HG02623 (cell line): ENCODE data around the gene ETS1.

Experiments
- ATAC-seq: cut with Tn5 transposase; IDR thresholded peaks from one replicate; pipeline ENCODE4 v1.9.1; 2021; ENCODE audit warnings: moderate library complexity; ENCODE audit not compliant: unreplicated experiment

ETS1 gene, protein sequence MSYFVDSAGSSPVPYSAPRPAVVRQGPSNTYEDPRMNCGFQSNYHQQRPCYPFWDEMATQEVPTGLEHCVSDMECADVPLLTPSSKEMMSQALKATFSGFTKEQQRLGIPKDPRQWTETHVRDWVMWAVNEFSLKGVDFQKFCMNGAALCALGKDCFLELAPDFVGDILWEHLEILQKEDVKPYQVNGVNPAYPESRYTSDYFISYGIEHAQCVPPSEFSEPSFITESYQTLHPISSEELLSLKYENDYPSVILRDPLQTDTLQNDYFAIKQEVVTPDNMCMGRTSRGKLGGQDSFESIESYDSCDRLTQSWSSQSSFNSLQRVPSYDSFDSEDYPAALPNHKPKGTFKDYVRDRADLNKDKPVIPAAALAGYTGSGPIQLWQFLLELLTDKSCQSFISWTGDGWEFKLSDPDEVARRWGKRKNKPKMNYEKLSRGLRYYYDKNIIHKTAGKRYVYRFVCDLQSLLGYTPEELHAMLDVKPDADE

DNA sequence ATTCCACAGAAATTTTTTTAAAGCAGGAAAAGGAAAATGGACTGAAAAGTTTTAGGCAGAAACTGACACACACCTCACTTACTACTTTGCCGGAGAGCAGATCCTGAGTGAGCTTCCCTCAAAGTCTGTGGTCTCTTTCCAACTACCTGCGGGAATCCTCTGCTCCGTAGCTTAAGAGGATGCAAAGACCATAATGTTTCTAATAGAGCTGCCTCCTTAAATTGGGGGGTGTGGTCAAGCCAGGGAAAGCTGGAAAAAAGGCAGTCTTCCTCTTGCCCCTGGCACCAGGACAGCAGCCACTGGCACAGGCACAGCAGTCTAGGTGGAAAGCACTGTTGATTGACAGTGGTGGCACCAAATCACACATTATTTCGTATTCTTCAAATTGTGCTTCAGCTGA lies at the start of gene ETS1:
Gene ETS1, minus strand, starts transcription at position 144 of the 400 bp plus-strand sequence. CDS start 14,428 bp downstream, outside the sequence.
- no peak for ATAC-seq

DNA sequence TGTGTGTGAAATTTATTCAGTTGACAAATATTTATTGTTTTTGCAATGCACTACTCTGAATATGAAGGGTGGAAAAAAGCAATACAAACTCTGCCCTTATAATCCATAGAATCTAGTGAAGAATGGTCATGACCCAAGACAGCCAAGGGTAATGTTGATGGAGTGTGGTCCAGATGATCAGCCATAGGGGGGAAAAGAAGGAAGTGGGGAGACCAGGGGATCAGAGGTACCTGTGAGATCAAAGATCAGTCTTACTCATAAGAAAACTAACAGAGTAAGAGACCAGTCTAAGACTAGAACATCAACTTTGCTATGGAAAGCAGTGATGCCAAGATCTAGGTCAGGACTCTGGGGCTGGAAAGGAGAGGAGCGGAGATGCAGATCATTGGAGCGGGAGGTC lies 47.0 kb upstream of the ETS1 start:
- ATAC-seq, result no peak

DNA sequence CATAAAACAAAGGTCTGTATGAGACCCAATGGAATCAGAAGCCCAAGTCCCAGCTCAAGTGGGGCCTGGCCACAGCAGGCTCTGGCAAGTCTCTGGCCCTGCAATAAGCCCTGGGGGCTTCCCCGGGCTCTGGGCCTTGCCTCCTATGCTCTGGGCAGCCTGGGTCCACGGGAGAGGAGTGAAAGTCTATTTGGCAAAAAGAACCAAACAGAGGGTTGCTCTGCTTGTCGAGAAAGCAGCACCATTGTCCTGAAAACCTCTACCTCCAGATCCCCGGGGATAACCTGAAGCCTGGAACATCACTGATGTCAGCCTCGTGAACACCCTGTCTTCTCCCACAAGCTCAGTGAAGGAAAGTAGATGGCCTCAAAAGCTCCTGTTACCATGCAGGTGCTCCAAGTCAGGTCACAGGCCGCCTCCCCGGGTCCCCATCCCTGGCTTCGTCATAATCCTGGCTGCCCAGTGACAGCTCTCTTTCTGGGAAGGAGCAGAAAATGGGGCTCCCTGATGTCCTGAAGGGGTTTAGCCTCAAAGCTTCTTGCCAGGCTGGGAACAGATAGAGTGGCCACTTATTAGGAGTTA lies 46.1 kb upstream of the ETS1 start:
- no peak for ATAC-seq

DNA sequence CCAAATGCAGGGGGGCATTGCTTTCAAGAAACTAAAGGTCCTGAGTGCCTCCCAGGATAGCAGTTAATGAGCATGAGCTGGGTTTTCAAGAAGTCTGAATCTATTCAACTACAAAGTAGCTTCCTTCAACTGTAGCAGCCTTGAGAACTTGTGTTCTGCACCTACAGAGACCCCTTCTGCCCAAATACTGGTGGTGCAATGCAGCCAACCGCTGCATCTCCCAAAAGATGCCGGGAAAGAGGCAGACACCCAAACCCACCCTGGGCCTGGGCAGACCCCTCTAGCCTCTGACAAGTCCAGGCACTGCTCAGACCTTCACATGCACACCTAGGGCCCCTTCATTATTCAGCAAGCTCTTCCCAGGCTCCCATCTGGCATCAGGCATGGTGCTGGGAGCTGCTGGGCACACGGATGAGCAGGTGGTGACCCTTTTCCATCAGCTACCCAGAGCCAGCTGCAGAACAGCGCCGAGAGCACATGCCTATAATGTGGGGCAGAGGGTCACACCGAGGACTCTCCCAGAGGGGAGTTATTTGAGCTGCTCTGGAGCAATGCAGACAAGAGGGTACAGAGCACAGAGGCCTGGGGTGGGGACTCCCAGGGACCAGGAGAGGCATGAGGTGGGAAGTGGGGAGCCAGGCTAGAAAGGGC lies 44.9 kb upstream of the ETS1 start:
- no peak for ATAC-seq

DNA sequence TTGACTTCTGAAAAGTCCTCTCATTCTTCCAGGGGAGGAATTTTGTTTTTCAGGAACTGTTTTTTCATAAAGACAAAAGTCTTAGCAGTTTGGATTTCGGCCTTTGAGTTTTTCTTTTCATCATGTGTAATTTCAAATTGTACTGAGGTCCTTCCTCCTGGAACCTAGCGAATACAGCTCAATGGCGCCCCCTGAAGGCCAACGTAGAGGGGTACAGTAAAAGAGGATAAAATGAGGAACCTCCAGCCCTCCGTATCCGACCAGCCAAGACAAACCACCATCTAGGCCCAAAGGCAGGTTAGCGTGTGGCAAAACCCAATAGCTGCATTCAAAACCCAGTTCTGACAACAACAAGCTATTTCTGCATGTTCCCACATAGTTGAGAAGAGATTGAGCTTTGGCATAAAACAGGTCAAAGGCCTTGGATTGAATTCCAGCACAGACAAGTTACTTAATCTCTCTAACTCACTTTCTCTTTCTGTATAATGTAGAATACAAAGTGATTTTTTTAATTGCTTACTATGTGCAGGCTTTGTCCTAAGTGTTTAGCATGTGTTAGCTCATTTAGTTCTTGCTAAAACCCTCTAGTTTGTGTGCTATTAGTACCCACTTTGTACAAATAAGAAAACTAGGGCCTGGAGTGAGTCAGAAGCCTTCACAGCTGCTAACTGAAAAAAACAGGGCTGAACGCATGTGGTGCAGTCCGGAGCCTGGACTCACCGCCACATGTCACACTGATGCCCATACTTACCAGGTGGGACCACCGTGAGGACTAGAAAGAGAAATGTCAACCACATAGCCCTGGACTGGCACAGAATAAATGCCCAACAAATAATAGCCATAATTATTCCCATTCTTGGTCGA lies 43.2 kb upstream of the ETS1 start:
- peak; percentile 59 for ATAC-seq

DNA sequence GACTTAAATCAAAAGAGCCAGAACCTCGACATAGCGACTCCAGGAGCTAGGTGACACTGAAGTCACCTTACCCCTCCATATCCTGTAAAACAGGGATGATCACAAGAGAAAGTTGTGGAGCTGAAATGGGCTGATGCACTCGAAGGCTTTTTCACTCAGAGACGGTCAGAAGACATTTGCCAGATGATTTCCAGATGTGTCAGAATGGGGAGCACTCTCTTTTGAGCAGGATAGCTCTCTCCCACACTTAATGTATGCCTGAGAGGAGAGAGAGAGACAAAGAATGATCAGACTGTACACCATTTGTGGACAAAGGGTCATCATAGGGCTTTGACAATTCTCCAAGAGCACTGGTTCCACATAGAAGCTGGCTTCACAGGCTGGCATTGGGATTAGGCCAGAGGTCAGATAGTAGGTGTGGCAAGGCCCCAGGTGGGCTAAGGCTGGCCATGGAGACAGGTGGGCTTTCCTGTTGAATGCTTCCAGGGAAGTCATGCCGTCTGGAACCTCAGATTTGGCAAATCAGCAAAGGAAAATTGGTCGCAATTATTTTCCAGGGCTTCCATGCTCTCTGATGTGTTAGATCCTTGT lies 42.3 kb upstream of the ETS1 start:
- ATAC-seq, result no peak

DNA sequence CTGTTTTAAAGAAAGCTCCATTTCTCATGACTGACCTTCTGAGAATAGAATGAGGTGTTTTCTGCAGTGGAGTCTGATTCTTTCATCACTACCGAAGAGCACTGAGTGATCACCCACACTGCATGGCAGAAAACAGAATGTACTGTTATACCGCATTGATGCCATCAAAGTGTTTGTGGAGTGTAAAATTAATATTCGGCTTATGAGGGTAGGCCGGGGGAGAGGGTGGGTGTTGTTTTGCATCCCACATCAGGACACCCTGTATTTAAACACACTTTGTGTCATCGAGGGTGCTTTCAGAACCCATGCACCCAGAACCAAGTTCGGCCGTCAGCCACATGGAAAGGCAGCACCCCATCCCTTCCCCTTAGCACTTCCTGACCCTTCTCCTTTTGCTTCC lies 41.3 kb upstream of the ETS1 start:
- no peak for ATAC-seq

DNA sequence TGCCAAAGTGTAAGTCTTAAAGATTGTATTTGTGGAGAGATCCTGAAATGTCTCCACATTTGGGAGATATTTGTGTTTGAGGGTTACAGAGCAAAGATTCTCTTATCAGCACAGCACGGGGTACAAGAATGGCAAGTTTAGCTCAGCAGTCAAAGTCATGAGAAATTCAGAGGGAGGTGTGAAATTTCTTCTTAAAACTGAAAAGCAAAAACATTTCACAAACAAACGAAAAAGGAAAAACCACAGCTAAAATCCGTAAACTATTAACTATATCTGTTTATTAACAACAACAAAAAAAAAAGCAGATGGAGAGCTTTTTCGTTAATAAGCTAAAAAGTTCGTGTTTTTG lies 40.9 kb upstream of the ETS1 start:
- no peak for ATAC-seq

DNA sequence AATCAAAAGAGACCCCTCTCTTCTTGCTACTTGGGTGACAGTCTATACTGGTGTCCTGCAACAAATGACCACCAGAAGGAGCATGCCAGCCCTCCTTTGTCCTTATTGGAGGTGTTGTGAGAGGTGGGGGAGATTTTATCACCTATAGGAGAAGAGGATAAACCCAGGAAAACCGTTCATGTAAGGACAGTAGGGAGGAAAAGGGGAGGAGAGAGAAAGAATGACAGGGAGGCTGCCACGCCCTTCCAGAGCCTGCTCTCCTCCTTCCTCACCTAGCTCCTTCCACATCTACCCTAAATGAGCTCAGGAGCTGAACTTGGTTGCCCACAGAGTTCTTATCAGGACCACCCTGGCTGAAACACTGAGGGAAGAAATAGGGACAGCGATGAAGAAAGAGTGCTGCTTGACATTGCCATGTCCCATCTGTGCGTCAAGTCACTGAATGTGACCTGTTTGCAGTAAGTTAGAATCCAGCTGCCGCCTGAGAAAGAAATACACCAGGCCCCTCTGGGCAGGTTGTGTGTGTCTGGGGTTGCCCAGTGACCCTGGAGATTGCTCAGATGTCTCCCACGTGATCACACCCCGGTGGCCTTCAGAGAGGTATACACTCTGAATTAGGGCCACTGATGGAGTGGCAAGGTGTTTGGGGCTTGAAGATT lies 40.4 kb upstream of the ETS1 start:
- no peak for ATAC-seq

DNA sequence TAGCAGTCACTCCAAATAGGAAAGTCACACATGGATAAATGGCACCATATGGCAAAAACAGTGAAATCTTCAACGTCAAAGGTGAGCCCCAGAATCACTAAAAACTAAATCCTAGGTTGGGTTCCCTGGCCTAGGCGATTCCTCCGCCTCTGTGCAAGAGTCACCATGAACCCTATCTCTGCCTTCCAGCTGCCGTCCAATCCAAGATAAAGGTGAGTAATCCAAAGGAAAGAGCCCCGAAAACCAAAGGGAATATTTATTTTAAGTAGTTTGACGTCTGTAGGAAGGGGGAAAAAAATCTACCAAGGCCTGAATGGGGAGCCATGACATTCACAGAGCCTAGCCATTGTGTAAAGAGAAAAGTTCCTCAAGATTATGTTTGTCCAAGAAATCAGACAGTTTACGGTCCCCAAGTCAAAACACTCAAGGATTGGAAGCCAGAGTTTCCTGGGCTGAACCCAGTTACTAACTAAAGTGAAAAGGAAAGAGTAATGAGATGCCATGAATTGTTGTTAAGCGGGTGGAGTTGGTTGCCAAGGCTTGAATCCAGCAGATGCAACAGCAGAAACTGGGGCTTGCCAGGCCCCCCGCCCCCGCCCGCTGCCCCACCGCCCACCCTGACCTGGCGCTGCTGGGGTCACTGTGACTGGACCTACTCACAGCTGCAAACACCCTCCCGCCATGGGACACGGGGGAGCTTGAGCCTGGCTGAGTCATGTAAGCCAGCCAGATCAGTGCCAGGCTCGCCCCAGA lies 39.7 kb upstream of the ETS1 start:
- no peak for ATAC-seq

DNA sequence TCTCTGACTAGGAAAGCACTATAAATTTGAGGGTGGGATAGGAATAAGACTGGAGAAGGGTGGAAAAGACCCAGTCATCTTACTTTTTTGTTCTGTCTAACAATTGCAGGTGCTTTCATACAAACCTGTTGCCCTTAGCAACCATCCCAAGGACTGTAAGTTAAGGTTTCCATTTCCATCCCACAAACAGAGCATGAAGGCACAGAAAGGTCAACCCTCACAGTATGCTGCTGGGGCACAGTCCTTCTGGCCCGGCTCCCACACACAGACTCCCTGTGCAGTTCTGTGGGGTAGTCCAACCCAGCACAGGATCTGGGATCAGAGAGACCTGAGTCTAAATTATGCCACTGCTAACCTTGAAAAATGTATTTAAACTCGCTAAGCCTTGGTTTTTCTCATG lies 38.4 kb upstream of the ETS1 start:
- no peak for ATAC-seq

DNA sequence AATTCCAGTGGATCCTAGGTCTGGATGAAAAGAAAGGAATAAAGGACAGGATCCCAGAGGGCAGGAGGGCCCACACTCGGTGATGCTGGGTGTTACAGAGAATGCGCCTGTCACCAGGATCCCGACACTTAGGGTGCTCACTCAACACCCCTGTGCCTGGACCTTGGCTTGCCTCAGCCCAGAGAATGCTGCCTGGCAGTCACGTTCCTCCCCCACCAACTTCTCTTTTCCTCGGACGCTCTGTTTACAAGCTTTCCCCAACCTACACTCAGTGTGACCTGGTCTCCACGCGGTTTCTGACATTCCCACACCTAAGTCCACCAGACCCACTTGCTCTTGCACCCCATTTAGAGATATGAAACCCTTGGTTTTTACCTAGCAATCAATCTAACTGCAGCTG lies 38.0 kb upstream of the ETS1 start:
- ATAC-seq, result no peak

DNA sequence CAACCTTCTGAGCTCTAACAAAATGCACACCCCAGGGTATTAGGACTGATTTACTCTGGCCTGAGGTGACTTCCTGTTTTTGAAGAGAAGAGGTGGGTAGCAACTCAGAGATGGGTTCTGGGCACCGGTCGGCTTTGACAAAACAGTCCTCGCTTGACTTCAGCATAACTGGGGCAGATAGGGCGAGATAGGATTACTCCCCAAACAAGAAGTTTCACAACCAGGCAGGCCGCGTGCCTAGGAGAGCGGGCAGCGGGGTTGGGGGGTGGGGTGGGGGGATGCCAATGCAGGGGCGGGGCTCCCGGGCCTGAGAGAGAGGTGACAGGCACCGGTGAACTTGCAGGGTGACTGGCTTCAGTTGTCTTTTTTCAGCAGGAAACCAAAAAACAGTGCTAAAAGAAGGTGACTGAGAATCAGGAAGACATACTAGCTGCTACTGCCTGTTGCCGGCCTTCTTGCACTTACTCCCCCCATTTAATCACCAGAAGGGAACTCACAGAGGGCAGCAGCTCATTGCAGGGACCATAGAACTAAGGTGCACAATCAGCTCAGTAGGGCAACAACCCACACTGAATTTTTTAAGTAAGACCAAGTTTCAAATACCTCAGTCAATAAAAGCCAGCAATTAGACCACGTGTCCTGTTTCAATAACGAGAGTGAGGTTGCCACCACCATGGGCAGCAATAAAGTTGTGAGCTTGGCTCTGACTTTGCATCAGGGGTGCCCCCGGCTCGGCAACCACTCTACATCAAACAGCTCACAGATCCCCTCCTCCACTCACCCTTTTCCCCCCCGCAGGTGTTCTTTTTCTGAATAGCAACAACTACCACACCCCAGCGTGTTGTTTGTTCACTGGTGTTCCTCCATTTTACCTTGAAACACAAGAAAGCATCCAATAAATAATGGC lies 37.2 kb upstream of the ETS1 start:
- peak; percentile 42 for ATAC-seq

DNA sequence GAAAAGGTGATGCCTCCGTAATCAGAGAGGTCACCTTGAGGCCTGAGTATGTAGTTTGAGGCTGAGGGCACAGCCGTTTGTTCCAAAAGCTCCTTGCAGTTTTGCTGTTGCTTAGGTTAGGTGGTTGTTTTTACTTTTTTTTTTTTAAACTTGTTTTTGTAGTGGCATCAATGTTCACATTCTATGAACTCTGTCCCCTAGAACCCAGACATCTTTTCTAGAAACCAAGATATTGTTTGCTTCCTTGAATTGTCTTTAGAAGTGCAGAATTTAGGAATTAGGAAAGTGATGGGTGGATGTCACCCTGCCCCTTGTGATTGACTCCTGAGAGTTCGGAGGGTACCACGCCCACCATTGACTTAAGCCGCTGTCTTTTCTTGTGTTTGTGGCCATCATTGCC lies 35.7 kb upstream of the ETS1 start:
- ATAC-seq, result no peak

DNA sequence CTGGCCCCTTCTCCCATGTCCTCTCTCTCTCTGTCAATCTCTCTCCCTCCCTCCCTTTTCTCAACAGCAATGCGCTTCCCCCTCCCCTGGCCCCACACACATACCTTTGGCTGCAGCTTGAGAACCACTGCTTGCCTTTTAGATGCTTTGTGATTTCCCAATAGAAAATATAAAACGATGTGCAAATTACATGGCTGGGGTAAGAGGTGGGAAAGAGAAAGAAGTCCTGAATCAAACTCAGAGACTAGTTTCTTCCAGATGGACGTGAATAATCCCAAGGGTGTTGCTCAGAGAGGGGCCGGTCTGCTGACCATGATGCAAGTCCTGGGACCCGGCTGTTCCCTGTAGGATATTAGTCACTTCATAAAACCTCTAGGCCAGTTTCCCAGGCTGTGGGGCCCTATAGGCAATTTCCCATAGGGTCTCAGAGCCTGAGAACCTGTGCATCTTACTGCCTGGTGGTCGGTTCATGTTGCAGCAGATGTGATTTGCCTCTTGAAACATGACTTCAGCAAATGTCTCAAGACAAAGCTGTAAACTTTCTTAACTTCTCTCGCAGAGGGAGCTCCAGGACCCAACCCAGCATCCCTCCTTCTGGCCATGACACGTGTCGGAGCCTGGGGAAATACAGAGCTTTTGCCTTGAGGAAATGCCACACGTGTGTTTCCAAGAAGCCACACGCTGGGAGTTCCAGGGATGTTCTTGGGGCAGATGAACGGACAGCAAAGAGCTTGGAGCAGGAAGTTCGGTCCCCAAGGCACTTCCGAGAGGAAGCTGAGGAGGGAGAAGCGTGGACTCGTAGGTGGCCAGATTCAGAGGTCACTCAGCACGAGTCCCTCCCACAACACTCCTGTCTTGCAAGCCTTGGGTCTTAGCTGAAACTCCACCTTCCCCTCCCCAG lies 34.5 kb upstream of the ETS1 start:
- ATAC-seq, result no peak

DNA sequence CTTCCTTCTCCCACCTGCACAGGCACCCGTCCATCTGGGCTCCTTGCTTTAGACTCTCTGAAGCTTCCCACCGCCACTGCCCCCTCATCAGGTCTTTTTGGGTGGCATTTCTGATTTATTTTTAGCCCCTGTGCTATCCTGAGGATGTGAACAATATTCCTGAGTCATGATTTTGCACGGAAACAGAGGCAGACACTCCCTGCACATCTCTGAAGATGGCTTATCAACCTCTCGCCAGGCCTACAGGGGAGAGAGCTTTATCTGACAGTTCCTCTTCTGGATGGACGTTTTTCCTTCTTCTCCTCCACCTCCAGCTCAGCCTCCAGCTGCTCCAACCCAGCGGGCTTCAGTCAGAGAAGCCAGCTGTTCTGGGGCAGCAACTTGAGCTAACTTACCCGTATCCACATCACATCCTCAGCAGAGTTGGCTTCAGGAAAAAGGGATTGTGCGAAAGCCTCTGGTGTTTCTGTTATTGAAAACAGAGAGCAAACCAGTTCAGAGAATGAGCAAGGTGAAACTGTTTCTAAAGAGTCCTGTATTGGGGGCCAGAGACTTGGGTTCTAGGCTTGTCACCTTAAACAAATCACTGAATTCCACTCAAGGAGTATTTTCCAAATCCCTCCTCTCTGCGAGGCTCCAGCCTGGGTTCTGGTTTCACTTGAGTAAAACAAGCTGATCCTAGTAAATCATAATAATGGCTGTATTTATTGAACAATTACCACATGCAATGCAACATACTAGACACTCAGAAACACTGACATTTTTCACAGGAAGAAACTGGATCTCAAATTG lies 33.1 kb upstream of the ETS1 start:
- ATAC-seq, result no peak
